NK-92 treated with Interleukin-12 subunit alpha and Interleukin-12 subunit beta, amount 100 ng/mL, for 24 hours (cell line): ENCODE results near the gene PLEKHG5.

Source experiments
- DNase-seq: peaks from one replicate; lab custom pipeline; 2025; lab: John Stamatoyannopoulos, UW

The PLEKHG5 gene, protein sequence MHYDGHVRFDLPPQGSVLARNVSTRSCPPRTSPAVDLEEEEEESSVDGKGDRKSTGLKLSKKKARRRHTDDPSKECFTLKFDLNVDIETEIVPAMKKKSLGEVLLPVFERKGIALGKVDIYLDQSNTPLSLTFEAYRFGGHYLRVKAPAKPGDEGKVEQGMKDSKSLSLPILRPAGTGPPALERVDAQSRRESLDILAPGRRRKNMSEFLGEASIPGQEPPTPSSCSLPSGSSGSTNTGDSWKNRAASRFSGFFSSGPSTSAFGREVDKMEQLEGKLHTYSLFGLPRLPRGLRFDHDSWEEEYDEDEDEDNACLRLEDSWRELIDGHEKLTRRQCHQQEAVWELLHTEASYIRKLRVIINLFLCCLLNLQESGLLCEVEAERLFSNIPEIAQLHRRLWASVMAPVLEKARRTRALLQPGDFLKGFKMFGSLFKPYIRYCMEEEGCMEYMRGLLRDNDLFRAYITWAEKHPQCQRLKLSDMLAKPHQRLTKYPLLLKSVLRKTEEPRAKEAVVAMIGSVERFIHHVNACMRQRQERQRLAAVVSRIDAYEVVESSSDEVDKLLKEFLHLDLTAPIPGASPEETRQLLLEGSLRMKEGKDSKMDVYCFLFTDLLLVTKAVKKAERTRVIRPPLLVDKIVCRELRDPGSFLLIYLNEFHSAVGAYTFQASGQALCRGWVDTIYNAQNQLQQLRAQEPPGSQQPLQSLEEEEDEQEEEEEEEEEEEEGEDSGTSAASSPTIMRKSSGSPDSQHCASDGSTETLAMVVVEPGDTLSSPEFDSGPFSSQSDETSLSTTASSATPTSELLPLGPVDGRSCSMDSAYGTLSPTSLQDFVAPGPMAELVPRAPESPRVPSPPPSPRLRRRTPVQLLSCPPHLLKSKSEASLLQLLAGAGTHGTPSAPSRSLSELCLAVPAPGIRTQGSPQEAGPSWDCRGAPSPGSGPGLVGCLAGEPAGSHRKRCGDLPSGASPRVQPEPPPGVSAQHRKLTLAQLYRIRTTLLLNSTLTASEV

DNA sequence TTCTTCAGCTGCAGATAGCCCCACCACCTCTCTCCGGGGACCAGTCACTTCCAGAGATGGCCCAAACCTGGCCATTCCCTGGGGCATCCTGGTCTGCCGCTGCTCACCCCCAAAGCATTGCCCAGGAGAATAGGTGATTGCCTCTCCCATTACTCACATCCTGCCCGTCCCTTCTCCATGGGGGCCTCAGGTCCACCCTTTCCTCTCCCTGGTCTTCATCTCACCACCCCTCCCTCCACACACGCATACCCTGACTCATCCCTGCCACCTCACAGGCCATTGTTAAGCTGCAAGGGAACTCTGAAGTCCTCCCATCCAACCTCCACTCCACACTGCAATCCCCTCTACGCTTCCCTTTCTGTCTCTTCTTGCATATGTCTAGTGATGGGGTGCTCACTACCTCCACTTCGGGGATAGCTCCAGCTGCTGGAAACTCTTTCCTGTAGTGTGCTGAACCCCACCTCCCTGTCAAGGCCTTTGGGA is at the start of gene PLEKHG5:
Gene PLEKHG5, minus strand, starts transcription at position 188 of the 483 bp plus-strand sequence. CDS start 14,096 bp downstream, outside the sequence.
- DNase-seq = no peak

DNA sequence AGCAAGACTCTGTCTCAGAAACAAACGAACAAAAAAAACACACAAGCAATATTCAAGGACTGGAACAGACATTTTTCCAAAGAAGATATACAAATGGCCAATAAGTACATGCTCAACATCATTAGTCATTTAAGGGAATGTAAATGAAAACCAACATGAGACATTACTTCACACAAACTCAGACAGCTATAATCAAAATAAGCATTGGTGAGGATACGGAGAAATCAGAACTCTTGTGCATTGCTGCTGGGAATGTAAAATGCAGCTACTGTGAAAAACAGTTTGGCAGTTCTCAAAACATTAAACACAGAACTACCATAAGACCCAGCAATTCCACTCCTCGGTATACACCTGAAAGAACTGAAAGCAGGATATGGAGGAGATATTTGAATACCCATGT is 47.5 kb upstream of the PLEKHG5 start:
- DNase-seq = no peak

DNA sequence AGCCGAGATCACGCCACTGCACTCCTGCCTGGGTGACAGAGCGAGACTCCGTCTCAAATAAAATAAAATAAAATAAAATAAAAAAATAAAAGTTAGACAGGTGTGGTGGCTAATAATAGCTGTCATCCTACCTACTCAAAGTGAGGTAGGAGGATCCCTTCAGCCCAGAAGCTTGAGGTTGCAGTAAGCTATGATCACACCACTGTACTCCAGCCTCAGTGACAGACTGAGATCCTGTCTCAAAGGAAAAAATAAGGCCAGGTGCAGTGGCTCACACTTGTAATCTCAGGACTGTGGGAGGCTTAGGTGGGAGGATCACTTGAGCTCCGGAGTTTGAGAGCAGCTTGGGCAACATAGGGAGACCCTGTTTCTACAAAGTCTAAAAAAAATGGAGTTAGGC is 44.8 kb upstream of the PLEKHG5 start:
- no peak for DNase-seq

DNA sequence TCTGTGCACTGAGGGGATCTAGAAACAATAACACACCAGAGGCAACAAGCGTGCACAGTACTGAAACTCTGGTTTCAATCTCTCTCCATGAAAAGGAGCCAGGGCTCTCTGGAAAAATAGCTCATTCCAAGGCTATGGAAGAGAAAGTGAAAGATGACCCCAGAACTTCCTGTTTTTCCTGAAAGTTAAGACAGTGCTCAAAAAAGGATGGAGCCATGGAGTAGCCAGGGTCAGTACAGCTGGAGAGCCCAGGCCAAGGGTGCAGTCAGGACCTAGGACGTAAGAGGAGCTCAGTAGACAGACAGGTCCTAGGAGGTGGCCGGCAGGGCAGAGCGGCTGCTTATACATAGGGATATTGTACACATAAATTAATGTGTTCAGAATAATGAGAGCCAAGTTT is 43.7 kb upstream of the PLEKHG5 start:
- no peak for DNase-seq

DNA sequence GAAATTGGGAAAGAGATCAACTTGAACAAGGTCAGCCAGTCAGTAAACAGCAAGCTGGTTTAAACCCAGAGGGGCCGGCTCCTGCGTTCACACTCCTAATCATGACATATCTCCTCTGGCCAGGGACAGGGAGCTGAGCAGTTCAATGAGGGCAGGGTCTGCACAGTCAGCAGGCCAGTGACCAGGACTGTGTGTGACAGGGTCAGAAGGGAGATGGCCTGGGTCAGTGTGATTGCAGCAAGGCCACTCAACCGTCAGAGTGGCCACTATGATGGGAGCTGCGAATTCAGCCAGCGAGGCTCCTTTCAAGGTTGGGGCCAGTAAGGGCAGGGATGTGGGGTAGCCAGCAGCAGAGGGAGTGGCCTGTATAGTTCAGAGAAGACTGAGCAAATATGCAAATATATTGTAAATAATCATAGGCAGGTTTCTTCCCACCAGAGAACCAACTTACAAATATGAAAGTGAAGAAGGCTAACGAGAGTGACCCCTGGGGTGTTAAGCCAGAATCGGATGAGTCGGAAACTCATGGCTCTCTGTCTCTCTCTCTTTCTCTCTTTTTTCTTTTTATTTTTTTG is 42.9 kb upstream of the PLEKHG5 start:
- DNase-seq = no peak

DNA sequence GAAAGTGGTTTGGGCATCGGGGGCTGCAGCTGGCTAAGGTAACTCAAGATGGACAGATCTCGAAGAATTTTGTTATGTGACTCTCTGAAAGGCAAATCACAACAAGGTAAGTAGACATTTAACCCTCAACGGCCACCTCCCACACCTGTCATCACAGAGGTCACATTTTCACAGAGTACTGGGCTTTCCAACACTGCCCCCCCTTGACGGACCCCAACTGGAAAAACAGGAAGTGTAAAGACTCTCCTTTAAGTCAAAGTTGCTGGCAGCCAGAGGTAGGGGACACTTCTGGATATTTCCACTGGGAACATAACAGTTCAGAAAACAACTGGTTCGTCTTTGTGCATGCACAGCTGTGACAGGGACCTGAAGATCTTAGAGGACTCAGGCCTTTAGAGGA is 40.5 kb upstream of the PLEKHG5 start:
- no peak for DNase-seq

DNA sequence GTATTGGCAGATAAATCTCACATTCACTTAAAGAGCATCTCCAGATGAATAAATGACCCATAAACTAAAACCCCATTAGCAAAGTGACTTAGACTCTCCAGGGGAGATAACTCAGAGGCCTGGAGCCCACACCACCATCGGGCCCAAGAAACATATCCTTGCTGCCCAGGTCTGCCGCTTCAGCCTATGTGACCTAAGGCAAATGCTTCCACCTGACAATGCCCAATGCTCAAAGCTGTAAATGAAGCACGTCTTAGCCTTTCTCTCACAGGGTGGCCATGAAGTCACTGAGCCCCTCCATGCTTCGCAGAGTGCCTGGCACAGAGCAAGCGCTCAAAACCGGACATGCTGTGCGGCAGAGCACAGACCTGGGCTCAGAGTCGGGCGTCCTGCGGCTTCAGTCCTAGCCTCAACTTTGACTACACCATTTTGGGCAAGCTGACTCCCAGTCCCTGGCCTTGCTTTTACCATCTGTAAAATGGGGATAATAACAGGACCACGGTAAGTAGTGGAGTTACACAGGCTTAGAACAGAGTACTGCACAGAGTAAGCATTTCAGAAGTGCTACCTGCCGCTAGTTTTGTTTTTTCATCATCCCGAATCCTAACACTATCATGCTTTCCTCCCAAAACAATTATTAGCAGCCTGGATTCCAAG is 39.2 kb upstream of the PLEKHG5 start:
- no peak for DNase-seq

DNA sequence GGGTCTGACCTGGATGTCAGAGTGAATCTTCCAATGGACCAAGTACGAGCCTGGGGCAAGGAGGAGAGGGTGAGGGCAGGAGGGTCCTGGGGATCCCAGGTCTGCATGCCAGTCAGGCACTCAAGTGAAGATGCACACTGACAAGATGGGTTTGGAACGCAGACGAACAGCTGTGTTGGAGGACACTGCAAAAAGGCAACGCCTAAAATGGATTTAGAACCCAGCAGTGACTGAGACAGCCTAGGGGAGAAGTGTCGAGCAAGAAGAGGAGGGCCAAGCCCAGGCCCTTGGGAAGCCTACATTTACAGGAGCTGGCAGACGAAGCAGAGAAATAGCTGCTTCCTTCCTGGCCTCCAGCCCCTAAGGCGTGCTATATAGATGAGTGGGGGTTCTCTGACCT is 37.0 kb upstream of the PLEKHG5 start:
- DNase-seq = no peak

DNA sequence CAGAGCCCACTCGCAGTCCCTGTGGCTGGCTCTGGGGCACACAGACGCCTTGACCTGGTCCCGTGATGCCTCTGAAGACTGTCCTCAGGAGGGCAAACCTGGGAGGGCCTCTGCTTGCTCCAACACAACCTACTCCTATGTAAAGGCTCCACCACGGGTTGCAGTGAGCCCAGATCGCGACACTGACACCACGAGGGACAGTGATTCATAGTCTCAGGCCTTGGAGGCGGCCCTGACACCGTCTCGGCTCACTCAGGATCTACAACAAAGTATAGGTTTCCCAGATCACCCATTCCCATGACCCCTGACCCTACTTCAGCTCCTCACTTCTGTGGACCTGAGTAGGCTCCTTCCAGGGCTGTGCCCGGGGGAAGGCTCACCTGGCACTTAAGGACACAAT is 34.8 kb upstream of the PLEKHG5 start:
- DNase-seq = no peak

DNA sequence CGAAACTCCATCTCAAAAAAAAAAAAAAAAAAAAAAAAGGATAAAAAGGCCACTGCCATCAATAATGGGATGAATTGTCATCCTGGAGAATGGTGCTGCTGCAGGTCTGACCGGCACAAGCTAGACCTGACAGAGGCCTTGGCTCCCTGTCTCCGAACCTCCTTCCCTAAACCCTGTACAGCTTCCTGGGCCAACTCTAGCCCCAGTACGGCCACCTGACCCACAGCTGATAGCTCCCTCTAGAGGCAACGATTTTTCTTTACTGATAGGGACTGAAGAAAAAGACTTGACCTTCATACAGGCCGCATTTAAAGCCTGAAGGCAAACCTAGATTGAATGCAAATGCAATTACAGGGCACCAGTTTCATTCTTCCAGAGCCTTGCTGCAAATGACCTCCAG is 32.1 kb upstream of the PLEKHG5 start:
- no peak for DNase-seq

DNA sequence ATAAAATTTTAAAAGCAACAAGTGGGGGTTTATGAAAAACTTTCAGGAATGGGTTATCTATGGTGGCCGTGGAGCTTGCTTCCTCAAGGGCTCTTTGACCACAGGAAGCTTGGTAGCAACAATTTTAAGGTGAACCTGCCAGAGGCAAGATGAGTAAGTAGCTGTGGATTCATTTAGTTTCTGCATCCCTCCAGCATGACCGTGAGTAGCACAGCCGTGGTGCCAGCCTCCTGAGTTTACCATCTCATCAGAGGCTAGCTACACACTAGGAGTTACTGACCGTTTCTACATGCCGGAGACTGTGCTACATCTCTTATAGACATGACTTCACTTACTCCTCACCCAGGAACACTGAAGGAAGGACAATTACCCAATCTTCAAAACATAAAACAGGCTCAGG is 30.1 kb upstream of the PLEKHG5 start:
- DNase-seq = no peak

DNA sequence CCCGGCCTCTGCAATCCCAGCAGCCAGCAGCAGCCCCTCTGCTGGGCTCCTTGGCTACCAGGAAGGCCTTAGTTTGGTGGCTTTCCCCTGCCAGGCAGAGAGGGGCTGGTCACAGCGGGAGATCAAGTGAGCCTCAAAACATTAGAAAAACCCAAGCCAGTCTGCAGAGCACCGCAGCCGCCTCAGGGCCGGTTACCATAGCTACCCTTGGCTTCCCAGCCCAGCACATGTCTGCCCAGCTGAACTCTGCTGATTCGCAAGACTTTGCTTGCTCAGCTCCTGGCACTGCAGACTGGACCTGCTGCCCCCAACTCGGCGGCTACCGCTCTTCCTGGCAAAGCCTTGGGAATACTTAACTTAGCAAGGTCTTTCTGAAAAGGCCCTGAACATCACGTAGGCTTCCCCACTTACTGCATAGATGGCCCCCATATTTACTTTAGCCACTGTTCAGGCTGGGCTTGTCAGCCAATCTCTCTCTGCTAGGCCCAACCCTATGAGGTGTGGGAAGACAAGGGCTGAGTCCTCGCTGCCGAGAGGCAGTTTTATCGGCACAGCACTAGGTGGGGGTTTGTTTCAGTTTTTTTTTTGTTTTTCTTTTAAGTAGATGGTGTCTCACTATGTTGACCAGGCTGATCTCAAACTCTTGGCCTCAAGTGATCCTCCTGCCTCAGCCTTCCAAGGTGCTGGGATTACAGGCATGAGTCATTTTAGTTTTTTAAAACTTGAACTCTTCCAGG is 28.6 kb upstream of the PLEKHG5 start:
- no peak for DNase-seq

DNA sequence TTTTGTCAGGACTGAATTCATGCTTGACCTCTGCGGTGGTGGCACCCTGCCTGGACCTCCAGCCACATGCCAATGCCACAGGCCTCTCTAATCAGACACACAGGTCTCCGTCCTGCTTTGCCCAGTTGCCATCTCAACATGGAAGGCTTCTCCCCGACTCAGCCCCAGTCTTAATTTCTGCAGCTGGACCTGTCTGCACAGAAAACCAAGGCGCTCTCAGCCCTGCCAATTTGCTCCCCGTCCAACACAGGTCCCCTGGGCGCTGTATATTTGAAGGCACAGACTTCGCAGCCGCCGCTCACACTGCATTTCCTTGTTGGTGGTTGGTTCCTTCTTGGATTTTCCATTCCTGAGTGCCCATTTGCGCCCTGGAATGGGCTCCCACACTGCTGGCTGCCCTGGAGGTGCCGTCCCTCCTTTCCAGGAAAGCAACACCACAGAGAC is 28.0 kb upstream of the PLEKHG5 start:
- no peak for DNase-seq

DNA sequence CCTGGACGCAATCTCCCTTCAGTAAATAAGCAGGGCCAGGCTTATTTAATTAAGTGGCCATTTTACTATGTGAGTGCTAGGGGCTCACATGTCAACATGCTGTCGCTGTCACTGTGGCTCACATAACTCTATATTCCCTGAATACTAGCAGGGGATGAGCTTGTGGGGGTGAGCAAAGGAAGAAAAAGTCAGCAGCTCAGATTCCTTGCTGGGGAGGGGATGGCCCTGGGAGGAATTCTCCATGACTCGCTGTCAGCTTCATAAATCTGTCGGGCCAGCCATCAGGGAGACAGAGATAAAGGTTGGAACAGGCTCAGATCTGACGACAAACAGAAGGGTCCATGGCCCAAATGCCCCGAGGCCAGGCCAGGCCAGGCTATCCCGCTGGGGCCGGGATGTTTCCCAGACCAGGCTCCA is 26.0 kb upstream of the PLEKHG5 start:
- no peak for DNase-seq

DNA sequence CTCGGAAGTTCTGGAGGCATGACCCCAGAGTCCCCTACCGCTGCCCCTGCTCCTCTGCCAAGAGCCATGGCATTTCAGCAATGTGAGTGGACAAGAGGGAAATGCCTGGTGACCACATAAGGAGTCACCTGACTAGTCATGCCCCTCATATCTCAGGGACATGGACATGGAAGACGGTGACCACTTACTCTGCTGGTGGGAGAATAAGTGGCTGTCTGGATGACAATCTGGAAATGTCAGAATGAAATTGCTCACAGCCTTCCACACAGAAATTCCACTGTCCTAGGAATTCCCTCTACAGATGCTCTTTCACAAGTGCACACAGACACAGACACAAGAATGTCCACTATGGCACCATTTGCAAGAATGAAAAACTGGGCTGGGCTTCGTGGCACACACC is 24.3 kb upstream of the PLEKHG5 start:
- no peak for DNase-seq

DNA sequence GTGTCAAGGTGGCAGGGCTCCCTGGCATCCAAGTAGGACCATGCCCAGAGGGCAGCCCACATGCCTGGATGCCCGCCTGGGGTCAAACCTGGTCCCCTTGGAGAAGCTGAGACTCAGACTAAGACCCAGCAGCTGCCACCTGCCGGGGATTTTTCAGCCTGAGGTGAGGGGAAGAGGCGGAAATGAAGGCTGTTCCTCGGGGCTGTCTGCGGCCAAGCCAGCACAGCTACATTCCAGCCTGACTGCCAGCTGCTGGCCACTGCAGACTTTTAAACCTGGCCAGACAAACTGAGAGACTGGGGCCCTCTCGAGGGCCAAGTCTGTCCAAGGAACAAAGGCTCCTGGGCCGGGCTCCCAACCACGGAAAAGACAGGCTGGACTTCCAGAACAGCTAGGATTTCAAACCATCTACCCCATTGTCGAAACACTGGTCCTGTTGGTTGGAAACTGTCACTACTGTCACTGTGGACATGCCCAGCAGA is 21.9 kb upstream of the PLEKHG5 start:
- no peak for DNase-seq

DNA sequence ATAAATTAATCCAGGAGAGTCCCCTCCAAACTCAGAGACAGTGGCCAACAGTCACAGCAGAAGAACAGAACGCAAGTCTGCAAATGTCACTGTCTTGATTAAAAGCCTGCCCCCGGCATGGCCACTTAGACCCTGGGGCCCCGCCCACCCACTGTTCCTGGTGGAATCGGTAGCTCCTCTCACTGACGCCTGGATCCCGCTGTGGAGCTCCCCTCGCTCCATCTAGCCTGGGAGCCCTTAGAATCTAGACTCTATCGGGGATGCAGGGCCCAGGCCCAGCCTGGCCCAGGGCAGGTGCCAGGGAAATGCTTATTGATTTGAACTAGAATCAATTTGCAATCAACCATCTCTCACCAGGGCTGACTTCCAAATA is 21.4 kb upstream of the PLEKHG5 start:
- DNase-seq = no peak

DNA sequence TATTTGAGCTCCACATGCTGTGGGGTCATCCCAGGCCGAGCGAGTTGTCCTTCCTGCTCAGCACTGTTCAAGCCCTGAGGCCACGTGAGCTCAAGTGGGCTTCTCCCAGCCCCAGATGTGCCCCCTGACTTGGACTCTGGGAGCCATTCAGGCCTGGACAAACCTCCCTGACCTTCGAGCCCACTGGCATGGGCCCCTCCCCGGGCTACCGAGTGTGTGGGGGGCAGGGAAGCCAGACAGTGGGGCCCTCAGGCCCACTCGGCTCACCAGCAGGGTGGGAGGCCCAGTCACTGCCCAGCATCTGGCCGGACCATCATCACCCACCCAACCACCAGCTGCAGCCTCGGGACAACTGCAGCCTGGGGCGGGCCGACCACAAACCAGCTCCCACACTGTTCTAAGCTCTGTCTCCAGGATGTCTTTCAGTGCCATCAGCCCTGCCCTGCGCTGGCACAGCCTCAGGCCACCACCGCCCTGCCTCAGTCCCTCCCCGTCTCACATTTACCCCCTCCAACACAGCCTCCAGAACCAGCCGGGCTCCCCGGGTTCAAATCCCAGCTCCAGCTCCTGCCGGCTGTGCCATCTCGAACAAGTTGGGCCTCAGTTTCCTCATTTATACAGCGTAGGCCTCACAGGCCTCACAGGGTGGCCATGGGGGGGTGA is 20.9 kb upstream of the PLEKHG5 start:
- no peak for DNase-seq

DNA sequence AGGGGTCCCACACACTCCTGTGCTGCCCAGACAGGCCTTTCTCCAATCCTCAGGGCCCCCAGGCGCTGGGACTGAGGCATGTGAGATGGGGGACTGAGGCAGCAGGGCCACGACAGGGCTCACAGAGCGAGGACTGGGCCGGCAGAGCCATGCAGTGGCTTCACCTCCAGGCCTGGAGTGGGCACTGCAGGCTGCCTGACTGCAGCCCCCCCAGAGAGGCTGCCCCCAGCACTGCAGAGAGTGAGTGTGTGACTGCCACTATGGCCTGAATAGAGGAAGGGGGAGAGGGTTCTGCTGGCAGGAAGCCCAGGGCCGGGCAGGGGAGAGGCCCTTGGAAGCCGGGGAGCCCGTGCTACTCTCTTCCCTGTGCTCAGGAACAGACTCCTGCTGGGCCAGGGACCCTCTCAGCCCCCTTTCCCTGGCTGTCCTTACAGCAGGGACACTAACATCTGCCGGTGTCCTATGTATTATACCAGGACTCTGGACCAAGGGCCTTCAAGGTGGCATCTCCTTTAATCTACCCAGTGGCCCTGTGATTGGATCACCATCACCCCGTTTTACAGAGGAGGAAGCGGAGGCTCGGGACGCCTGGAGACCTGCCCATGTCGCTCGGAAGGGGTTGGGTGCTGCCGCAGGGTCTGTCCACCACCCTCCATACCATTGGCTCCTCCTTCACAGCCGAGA is 20.2 kb upstream of the PLEKHG5 start:
- no peak for DNase-seq

DNA sequence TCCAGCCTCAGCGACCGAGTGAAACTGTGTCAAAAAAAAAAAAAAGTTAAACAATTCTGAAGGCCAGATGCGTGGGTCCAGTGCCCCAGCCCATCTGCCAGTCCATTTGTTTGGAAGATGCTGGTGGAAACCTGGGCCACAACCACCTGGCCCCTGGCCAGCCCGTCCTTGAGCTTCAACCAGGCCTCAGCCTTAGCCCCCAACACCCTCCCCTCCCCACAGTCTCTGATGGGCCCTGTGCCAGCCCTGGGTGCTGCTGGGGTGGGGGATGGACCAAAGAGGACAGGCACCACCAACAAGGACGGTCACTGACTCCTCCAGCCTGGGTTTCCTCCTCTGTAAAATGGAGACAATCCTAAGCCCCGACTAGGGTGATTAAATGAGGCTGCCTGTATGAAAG is 19.6 kb upstream of the PLEKHG5 start:
- no peak for DNase-seq
